HCT116 (cell line): ENCODE results near the gene SBF2.

Experiments
- CEBPB ChIP-seq: IDR thresholded peaks from 2 replicates; pipeline ENCODE4 v1.6.1; 2012; ENCODE audit warnings: low read depth
- CTCF ChIP-seq, 3 experiments: fragments of 200-600 bp in 1 of 3; sonication (generic) in 1 of 3; IDR thresholded peaks in 2 of 3; conservative IDR thresholded peaks in 1 of 3; 2 replicates each; pipeline ENCODE4 v1.5.1; 2012 to 2017; ENCODE audit warnings: low read depth in 2 of 3, low read length in 2 of 3, antibody characterized with exemption in 1 of 3, borderline replicate concordance in 1 of 3, control low read depth in 1 of 3, mild to moderate bottlenecking in 1 of 3, mixed read lengths in 1 of 3, mixed run types in 1 of 3, moderate library complexity in 1 of 3; ENCODE audit not compliant: insufficient read depth in 1 of 3
- ELF1 ChIP-seq: IDR thresholded peaks from 2 replicates; pipeline ENCODE4 v1.6.1; 2012; ENCODE audit warnings: low read depth, borderline replicate concordance
- EZH2phosphoT487 ChIP-seq: fragments of 200-600 bp; IDR thresholded peaks from 2 replicates; pipeline ENCODE4 v1.6.1; 2018; ENCODE audit warnings: antibody characterized with exemption, borderline replicate concordance
- JUND ChIP-seq: IDR thresholded peaks from 2 replicates; pipeline ENCODE4 v1.6.1; 2012
- POLR2A ChIP-seq: IDR thresholded peaks from 2 replicates; pipeline ENCODE4 v1.7.0; 2011; ENCODE audit warnings: borderline replicate concordance; ENCODE audit not compliant: insufficient read depth, insufficient read length; ENCODE audit errors: extremely low read depth
- POLR2AphosphoS5 ChIP-seq: IDR thresholded peaks from 2 replicates; pipeline ENCODE4 v1.6.1; 2011; ENCODE audit warnings: mild to moderate bottlenecking, low read depth, low read length, moderate library complexity
- REST ChIP-seq: IDR thresholded peaks from 2 replicates; pipeline ENCODE4 v1.6.1; 2012; ENCODE audit warnings: low read depth
- SIN3A ChIP-seq: IDR thresholded peaks from 2 replicates; pipeline ENCODE4 v1.6.1; 2012; ENCODE audit warnings: low read depth
- SP1 ChIP-seq: IDR thresholded peaks from 2 replicates; pipeline ENCODE4 v1.6.1; 2012; ENCODE audit warnings: low read depth
- ZNF274 ChIP-seq: fragments of 200-500 bp; sonication (Bioruptor generic); IDR thresholded peaks from 2 replicates; pipeline ENCODE4 v1.6.1; 2014; ENCODE audit warnings: mild to moderate bottlenecking, low read depth, low read length, inconsistent platforms

- TF ChIP-seq CTCF (IDR thresholded peaks at IDR 0.05 in 2 of 3, conservative IDR thresholded peaks at IDR 0.05 in 1 of 3; ENCODE audit: borderline replicate concordance in 1 of 3, insufficient read depth in 1 of 3, low read depth in 2 of 3, low read length in 2 of 3) (no peak), JUND (no peak), SP1 (no peak), POLR2A (no peak), REST (no peak), POLR2AphosphoS5 (no peak), CEBPB (no peak), SIN3A (no peak), ZNF274 (no peak), EZH2phosphoT487 (no peak), ELF1 (no peak)
Measured at GRCh38 chr11:10322401-10322800, 28.4 kb upstream of the SBF2 start.
